ENCODE data around the gene CCDC88B.
A peak's percentile ranks its signal among the peaks of the same experiment; 100 is the strongest.

CCDC88B gene

DNA sequence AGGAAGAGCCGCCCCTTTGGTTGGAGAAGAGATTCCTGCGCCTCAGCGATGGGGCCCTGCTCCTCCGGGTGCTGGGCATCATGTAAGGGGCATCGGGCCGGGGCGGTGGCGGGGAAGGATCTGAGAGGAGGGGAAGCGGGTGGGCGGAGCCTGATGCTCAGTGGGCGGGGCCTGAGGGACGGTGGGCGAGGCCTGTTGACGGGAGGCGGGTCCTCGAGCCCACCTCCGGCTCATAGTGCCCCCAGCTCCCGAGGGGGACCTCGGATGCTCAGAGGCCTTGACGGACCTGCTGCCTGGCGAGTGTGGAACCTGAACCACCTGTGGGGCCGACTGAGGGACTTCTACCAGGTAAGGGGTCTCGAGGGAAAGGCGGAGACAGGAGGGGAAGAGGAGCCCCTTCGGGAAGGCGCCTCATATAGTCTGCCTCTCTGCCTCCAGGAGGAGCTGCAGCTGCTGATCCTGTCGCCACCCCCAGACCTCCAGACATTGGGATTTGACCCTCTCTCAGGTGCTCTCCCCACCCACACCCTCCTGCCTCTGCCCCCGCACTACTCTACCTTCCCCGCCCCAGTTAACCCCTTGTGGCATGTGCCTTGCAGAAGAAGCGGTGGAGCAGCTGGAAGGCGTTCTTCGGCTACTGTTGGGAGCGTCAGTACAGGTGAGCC lies 799 bp downstream of the CCDC88B start:
- in situ Hi-C loops (cut with HindIII; ENCODE audit: low pct_ligation_motif_present, low pct_unique_long_range_greater_than_20kb, low sequenced_read_pairs) = no loop called here
- DNase-seq = no peak

DNA sequence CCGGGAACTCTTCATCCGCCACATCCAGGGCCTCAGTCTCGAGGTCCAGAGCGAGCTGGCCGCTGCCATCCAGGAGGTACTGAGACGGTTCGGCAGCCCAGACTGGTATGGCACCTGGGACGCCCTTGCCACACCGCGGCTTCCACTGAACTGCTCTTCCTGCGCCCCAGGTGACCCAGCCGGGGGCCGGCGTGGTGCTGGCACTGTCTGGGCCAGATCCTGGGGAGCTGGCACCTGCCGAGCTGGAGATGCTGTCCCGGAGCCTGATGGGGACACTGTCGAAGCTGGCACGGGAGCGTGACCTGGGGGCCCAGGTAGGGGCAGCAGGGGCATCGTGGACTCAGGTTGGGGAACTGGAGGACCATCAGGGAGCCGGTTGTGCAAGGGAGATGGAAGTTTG lies 1.4 kb downstream of the CCDC88B start:
- no peak for DNase-seq
- in situ Hi-C loops (cut with HindIII; ENCODE audit: low pct_ligation_motif_present, low pct_unique_long_range_greater_than_20kb, low sequenced_read_pairs) = no loop called here

DNA sequence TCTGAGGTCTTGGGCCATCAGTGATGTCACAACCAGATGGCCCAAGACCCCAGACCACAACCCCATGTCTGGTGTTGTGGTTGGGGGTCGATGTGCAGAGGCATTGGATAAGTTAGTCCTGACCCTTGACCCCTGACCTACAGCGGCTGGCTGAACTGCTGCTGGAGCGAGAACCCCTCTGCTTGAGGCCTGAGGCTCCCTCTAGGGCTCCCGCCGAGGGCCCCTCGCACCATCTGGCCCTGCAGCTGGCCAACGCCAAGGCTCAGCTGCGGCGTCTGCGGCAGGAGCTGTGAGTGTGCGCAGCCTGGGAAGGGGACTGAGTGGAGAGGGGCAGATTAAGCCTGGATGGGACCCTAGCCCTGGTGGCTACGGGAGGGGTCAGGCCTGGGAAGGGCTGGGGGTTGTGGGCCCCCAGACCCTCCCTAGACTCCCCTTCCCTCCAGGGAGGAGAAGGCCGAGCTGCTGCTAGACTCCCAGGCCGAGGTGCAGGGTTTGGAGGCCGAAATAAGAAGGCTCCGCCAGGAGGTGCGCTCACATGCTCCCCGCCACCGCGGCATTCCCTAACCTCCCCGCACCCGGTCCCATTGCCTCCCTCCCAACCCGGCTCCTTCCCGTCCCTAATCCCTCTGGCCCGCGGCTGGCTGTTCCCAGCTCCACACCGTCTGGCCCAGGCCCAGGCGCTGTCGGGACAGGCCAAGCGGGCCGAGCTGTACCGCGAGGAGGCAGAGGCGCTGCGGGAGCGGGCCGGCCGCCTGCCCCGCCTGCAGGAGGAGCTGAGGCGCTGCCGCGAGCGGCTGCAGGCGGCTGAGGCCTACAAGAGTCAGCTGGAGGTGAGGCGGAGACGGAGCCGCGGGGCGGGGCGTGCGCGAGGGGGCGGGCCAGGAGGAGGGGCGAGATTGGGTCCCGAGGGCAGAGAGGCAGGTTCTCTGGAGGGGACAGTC lies 2.1 kb downstream of the CCDC88B start:
- in situ Hi-C loops (cut with HindIII; ENCODE audit: low pct_ligation_motif_present, low pct_unique_long_range_greater_than_20kb, low sequenced_read_pairs) = no loop called here
- peak; percentile 85 for DNase-seq

DNA sequence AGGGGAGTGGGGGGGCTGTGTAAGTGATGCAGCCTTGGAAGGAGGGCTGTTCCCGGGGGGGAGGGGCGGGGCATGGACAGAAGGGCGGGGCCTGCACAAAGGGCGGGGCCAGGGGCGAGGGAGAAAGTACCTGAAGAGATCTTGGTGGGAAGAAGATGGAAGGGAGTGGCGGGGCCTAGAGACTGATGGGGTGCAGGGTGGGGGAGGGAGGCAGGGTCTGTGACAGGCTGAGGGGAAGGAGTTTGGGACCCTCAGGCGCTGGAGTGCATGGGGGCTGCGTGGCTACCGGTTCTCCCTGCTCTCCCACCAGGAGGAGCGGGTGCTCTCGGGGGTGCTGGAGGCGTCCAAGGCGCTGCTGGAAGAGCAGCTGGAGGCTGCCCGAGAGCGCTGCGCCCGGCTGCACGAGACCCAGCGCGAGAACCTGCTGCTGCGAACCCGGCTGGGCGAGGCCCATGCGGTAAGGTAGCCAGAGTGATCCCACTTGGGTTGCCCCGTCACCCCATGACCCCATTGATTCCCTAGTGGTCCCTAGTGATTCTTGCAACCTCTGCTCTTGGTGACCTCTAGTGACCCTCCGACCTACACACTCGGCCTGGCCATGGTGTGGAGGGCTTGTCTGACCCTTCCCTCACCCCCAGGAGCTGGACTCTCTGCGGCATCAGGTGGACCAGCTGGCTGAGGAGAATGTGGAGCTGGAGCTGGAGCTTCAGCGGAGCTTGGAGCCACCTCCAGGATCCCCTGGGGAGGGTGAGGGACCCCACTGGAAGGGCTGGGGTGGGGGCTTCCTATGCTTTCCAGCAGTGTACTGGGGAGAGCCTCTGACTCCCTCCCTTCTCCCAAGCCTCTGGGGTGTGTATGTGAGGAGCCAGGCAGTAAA lies 3.1 kb downstream of the CCDC88B start:
- DNase-seq = no peak
- in situ Hi-C loops (cut with HindIII; ENCODE audit: low pct_ligation_motif_present, low pct_unique_long_range_greater_than_20kb, low sequenced_read_pairs) = no loop called here

DNA sequence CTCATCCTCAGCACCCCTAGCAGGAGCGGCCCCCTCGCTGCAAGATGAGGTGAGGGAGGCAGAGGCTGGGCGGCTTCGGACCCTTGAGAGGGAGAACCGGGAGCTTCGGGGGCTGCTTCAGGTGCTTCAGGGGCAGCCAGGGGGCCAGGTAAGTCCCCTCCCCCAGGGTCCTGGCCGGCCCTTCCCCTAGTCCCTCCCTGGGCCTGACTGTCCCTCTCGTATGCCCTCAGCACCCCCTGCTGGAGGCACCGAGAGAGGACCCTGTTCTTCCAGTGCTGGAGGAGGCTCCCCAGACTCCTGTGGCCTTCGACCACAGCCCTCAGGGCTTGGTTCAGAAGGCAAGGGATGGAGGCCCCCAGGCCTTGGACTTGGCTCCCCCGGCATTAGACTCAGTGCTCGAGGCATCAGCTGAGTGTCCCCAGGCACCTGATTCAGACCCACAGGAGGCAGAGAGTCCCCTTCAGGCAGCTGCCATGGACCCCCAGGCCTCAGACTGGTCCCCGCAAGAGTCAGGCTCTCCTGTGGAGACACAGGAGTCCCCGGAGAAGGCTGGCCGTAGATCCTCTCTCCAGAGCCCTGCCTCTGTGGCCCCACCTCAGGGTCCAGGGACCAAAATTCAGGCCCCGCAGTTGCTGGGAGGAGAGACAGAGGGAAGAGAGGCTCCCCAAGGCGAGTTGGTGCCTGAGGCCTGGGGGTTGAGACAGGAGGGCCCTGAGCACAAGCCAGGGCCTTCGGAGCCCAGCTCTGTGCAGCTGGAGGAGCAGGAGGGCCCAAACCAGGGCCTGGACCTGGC lies 4.0 kb downstream of the CCDC88B start:
- peak; percentile 39 for DNase-seq
- in situ Hi-C loops (cut with HindIII; ENCODE audit: low pct_ligation_motif_present, low pct_unique_long_range_greater_than_20kb, low sequenced_read_pairs) = no loop called here

DNA sequence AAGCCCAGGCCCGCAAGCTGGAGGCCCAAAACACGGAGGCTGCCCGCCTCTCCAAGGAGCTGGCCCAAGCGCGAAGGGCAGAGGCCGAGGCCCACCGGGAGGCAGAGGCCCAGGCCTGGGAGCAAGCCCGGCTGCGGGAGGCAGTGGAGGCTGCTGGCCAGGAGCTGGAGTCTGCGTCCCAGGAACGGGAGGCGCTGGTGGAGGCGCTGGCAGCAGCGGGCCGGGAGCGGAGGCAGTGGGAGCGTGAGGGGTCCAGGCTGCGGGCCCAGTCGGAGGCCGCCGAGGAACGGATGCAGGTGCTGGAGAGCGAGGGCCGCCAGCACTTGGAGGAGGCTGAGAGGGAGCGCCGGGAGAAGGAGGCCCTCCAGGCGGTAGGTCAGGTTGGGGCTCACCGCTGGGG lies 4.8 kb downstream of the CCDC88B start:
- in situ Hi-C loops (cut with HindIII; ENCODE audit: low pct_ligation_motif_present, low pct_unique_long_range_greater_than_20kb, low sequenced_read_pairs) = no loop called here
- no peak for DNase-seq

DNA sequence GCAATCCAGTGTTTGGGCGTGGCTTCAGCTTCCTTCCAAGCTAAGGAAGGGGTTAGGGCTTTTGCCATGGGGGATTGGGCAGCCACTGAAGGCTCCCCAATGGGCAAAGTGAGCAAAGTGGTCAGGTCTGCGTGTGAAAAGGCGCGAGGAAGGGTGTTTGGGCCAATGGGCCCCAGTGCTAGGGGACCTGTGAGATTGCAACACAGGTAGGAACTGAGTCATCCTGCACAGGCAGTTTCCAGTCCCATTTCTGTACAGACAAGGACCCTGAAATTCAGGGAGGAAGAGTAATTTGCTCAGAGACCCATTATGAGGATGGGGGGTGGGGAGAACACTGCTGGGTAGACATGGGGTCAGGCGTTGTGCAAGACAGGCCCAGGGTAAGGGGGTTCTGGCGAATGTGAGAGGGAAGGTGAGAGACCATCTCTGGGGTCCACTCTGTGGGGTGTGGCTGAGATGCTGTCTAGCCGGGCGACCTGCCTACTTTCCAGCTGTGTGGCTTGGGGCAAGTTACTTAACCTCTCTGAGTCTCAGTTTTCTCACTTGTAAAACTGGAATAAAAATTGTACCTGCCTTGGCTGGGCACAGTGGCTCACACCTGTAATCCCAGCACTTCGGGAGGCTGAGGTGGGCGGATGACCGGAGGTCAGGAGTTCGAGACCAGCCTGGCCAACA lies 7.3 kb downstream of the CCDC88B start:
- DNase-seq = no peak

DNA sequence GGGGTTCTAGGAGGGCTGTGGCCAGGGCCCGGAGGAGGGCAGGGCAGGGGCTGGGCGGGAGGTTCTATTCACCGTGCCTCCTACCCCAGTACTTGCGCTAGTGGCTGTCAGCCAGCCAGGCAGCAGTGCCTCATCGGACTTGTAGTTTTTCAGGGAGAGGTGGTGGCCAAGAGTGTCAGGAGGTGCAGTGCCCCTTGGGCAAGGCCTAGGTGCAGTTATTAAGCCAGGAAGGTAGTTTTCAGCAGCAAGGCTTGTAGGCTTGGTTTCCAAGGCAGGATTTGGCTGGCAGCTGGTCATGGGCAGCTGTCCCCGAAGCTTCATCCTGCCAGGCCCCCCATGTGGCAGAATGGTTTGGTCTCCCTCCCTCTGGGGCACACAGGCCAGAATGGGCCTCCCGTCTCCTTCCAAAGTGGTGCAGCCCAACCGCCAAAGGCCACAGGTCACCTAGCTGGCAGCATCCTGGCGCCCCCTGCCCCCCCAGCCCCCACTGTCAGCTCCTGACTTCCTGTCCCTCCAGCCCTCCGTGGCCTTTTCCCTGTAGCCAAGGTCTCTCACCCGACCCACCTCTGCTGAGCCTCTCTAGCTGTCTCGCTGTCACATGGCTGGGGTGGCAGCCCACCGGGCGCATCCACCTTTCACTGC lies 8.5 kb downstream of the CCDC88B start:
- in situ Hi-C loops (cut with HindIII; ENCODE audit: low pct_ligation_motif_present, low pct_unique_long_range_greater_than_20kb, low sequenced_read_pairs) = no loop called here

More for the DNA sequence above, 7.3 kb downstream of the CCDC88B start:
- in situ Hi-C loops (cut with HindIII; ENCODE audit: low pct_ligation_motif_present, low pct_unique_long_range_greater_than_20kb, low sequenced_read_pairs) = no loop called here

DNA sequence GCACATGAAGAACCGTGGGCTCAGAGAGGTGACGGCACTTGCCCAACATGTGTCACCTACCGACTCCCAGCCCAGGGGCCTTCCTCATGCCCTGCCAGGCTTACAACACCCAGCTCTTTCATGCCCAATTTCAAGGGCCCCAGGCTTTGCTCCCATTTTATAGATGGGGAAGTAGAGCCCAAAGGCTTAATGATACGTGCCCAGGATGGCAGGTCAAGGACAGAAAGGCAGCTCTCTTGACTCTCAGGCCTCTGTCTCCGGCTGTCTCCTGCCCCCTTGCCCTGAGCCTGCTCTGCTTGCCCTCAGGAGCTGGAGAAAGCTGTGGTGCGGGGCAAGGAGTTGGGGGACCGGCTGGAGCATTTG lies 9.0 kb downstream of the CCDC88B start:
- no peak for DNase-seq
- in situ Hi-C loops (cut with HindIII; ENCODE audit: low pct_ligation_motif_present, low pct_unique_long_range_greater_than_20kb, low sequenced_read_pairs) = no loop called here

More for the DNA sequence above, 8.5 kb downstream of the CCDC88B start:
- DNase-seq = no peak

DNA sequence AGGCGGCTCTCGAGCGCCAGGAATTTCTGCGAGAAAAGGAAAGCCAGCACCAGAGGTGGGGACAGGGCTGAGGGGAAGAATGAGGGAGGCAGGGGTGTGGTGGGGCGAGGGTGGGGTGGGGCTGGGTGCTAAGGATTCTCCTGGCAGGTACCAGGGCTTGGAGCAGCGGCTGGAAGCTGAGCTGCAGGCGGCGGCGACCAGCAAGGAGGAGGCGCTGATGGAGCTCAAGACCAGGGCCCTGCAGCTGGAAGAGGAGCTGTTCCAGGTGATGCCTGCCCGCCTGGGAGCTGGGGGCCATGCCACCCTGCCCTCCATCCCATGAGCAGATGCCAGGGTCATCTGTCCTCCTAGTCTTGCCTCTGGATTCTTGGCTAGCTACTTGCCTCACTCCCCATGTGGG lies 9.4 kb downstream of the CCDC88B start:
- DNase-seq = no peak
- in situ Hi-C loops (cut with HindIII; ENCODE audit: low pct_ligation_motif_present, low pct_unique_long_range_greater_than_20kb, low sequenced_read_pairs) = no loop called here

DNA sequence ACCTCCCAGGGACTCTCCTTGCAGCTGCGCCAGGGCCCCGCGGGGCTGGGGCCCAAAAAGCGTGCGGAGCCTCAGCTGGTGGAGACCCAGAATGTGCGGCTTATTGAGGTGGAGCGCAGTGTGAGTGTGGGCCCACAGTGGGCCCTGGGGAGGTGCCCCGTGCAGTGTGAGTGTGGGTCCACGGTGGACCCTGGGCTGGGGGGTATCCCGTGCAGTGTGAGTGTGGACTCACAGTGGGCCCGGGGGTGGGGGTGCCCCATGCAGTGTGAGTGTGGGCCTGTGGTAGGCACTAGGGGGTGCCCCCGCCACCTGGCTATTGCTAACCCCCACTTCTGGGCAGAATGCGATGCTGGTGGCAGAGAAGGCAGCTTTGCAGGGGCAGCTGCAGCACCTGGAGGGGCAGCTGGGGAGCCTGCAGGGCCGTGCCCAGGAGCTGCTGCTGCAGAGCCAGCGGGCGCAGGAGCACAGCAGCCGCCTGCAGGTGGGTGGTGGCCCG lies 11.2 kb downstream of the CCDC88B start:
- in situ Hi-C loops (cut with HindIII; ENCODE audit: low pct_ligation_motif_present, low pct_unique_long_range_greater_than_20kb, low sequenced_read_pairs) = no loop called here

DNA sequence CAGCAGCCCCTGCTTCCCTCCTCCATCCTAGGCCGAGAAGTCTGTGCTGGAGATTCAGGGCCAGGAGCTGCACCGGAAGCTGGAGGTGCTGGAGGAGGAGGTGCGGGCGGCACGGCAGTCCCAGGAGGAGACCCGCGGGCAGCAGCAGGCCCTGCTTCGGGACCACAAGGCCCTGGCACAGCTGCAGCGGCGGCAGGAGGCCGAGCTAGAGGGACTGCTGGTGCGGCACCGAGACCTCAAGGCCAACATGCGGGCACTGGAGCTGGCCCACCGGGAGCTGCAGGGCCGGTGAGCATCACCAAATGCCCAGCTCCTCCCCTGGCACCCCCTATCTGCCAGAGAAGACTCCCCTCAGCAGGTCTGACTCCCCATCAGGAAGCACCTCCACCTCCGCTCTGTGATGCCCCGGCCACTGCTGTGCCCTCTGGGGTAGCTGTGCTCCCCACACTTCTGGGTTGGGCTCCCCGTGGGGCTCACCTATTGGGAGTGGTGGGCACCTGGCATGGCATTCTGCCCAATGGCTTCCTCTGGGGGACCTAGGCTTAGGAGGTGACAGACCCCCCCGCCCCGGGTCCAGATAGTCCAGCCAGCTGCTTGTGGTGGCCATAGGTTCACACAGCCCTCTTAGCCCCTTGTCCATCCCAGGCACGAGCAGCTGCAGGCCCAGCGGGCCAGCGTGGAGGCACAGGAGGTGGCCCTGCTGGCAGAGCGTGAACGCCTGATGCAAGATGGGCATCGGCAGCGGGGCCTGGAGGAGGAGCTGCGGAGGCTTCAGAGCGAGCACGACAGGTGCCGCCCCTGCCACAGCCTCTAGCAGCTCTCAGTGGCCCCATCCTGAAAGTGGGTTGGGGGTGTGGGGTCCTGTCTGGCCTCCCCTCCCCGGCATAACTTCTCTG lies 12.3 kb downstream of the CCDC88B start:
- in situ Hi-C loops (cut with HindIII; ENCODE audit: low pct_ligation_motif_present, low pct_unique_long_range_greater_than_20kb, low sequenced_read_pairs) = no loop called here
- DNase-seq = no peak

More for the DNA sequence above, 11.2 kb downstream of the CCDC88B start:
- no peak for DNase-seq

DNA sequence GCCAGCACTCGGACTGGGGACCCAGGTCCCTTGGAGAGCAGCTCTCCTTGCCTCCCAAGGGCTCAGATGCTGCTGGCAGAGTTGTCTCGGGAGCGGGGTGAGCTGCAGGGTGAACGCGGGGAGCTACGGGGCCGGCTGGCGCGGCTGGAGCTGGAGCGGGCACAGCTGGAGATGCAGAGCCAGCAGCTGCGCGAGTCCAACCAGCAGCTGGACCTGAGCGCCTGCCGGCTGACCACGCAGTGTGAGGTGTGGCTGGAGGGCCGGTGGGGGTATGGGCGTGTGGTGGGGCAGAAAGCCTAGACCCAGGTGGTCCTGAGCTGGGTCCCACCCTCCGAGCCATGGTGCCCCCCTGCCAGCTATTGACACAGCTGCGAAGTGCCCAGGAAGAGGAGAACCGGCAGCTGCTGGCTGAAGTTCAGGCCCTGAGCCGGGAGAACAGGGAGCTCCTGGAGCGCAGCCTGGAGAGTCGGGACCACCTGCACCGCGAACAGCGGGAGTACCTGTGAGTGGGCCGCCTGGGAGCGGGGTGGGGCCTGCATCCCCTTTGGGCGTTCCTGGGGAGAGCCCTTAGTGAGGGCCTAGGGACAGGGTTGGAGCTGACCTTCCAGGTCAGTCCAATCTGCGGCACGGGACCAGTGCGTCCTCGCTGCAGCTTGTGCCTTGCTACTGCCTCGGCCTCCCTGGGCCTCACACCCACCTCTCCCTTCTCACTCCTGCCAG lies 13.2 kb downstream of the CCDC88B start:
- DNase-seq = no peak
- in situ Hi-C loops (cut with HindIII; ENCODE audit: low pct_ligation_motif_present, low pct_unique_long_range_greater_than_20kb, low sequenced_read_pairs) = no loop called here

DNA sequence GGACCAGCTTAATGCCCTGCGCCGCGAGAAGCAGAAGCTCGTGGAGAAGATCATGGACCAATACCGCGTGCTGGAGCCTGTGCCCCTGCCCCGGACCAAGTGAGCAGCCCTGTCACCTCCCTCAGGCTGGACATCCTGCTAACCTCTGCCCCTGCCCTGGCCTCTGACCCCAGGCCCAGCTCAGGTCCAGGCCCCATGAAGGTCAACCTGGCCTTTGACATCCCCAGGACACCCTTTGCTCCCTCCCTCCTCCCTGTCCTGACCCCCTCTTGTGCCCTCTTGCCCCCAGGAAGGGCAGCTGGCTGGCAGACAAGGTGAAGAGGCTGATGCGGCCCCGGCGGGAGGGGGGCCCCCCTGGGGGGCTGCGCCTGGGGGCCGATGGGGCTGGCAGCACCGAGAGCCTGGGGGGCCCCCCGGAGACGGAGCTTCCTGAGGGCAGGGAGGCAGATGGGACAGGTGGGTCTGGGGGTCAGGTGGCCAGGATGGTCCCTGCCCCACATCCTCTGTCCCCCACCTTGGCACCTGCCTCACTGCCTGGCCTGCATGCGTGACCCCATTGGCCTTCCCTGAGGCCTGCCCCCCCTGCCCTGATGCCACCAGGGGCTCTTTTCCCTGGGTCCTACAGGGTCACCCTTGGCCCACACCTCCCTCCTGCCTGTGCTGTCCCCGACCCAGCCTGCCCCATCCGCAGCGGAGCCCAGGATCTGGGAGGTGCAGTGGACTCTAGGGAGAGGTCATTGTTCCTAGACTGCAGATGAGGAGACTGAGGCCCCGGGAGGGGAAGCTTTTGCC lies 13.9 kb downstream of the CCDC88B start:
- no peak for DNase-seq
- in situ Hi-C loops (cut with HindIII; ENCODE audit: low pct_ligation_motif_present, low pct_unique_long_range_greater_than_20kb, low sequenced_read_pairs) = no loop called here
